ENCODE results near the gene MYCN.
"Not testable (repeated sequence)": the region's sequence is repeated elsewhere in the genome, so short reads cannot be mapped to it uniquely, and the experiment has no call there.

Gene MYCN

DNA sequence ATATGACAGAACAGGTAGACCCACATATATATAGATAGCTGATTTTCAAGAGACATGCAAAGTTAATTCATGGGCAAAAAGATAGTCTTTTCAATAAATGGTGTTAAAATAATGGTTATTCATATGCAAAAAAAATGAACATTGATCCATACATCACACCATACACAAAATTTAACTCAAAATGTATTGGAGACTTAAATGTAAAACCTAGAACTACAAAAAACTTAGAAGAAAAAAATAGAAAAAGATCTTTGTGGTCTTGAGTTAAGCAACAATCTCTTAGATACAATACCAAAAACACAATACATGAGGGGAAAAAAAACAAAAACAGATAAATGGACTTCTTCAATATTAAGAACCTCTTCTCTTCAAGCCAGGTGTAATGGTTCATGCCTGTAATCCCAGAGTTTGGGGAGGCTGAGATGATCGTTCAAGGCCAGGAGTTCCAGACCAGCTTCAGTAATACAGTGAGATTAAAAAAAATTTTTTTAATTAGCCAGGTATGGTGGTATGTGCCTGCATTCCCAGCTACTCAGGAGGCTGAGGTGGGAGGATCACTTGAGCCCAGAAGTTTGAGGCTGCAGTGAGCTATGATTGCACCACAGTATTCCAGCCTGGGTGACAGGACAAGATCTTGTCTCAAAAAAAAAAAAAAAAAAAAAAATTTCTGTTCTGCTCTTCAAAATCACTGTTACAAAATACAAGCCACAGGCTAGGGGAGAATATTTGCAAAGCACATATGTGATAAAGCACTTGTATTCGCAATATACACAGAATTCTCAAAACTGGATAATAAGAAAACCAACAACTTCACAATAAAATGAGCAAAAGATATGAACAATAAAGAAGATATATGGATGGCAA is 32.7 kb upstream of the MYCN start:
- DNase-seq (ENCODE audit: low spot score) = no peak

DNA sequence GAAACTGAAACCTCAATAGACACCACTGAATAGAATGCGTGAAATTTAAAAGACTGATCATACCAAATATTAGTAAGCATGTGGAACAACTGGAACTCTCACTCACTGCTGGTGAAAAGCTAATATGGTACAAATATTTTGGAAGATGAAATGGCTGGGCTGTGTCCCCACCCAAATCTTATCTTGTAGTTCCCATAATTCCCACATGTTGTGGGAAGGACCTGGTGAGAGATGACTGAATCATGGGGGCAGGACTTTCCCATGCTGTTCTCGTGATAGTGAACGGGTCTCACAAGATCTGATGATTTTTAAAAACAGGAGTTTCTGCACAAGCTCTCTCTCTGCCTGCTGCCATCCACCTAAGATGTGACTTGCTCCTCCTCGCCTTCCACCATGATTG is 32.0 kb upstream of the MYCN start:
- DNase-seq (ENCODE audit: low spot score) = no peak

- no peak for DNase-seq (ENCODE audit: low spot score)
These were observed 31.2 kb upstream of the MYCN start for GRCh38 chr2:15909157-15909556.

- no peak for DNase-seq (ENCODE audit: low spot score)
These were observed 30.6 kb upstream of the MYCN start for GRCh38 chr2:15909736-15910135.

GRCh38 chr2:15911270-15911669 is 29.1 kb upstream of the MYCN start:
- DNase-seq (ENCODE audit: low spot score) = not testable (repeated sequence)

- DNase-seq (ENCODE audit: low spot score) = no peak
These were observed 28.7 kb upstream of the MYCN start for GRCh38 chr2:15911686-15912085.

DNA sequence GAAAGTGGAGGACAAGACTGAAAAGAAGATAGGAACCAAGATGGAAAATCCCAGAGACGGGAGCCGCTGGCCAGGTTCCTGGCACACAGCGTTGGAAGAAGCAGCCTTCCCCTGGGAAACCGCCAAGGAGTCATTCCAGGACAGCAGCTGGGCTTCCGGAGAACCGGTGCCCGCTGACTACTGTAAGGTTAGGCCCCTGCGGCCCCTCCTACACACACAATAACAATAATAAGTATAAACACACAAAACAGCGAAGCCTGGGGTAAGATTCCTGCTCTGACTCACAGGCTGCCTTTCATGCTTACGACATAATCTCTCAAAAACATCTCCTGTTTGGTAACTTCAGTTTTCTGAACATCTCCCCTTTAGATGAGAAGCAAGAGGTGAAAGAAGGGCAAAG is 28.1 kb upstream of the MYCN start:
- no peak for DNase-seq (ENCODE audit: low spot score)

DNA sequence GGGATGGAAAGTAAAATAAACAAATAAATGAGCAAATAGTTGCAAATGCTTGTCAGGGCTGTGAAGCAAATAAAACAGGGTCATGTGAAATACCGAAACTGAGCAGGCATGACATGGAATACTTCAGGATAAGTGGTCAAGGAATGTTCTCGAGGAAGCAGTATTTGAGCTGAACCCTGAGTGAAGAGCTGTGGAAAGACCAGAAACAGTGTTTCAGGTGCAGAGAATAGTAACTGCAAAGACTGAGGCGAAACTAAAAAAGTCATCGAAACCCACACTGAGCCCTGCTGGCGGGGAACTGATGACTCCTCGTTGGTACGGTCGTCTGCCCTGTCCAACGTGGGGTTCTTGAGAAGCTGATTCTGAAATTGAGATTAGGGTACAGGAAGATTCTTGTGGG is 27.2 kb upstream of the MYCN start:
- no peak for DNase-seq (ENCODE audit: low spot score)

DNA sequence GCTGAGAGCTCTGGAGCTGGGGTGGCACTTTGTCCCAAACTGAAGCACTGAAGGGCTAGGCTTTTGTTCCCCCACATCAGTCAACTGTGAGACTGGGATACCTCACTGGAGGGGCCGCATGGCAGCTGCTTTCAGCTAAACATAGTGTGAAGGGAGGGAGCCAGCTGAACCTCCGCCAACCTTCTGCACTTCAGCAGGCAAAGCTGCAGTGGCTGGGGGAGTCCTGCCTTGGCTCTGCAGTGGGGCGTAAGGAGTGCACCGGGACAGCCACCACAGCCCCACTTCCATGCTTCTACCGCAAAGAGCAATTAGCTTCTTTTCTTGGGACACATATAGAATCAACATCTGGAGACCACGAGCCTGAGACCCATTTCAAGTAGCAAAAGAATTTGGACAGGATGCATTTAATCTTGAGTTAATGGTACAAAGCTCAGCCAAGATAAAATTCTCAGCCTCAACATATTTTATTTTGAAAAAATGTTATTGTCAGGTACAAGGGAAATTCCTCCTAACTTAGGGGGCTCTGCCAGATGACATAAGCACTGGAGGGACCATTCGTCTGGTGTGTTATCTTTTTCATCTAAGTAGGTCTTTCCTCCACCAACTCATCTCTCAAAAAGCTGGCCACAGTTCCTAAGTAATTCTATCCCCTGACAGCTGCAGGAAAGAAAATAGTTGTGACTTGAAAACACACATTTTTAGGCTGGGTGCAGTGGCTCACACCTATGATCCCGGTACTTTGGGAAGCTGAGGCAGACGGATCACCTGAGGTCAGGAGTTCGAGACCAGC is 25.6 kb upstream of the MYCN start:
- DNase-seq (ENCODE audit: low spot score) = no peak

- DNase-seq (ENCODE audit: low spot score) = not testable (repeated sequence)
These were observed 24.8 kb upstream of the MYCN start for GRCh38 chr2:15915546-15915945.

DNA sequence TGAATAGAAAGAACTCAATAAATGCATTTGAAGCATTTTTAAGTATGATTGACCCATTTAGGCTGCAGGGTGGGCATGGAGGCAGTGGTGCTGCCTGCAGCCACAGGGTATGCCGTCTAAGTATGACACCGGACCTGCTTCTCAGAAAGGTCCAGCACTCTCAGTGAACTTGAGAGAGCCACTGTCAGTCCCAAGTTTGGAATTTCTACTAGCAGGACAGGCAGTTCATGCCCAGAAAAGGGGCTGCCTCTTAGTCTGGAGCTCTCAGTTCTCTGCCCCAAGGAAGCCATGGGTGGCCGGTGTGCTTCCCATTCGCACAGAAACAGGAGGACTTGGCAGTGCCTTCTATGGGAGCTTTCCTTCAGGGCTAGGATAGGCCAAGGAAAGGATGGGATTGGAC is 24.0 kb upstream of the MYCN start:
- DNase-seq (ENCODE audit: low spot score) = no peak

GRCh38 chr2:15918761-15919356 is 21.5 kb upstream of the MYCN start:
- DNase-seq (ENCODE audit: low spot score) = no peak

DNA sequence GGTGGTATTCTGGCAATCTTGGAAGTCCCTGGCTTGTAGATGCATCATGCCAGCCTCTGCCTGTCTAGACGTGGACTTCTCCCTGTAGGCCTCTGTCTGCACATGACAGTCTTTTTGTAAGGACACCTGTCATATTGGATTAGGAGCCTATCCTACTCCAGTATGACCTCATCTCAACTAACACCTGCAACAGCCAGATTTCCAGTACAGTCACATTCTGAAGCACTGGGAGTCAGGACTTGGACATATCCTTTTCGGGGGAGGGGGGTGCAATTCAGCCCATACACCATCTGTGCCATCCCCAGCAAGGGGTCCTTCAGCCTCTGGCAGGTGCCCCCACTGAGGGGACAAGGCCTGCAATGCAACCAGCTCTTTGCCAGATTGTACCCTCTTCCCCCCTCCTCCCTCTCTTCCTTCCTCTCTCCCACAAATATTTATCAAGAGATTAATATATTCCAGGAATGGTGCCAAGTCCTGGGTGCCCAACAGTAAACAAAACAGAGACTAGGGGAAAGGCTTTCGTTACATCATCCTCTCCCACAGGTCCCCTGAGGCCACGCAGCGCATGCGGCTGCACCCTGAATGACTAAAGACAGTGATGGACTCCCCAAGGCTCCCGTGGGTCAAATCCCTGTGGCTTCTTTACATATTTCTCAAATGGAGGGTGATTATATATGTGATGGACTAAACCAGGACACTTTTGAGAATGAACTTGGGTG is 20.5 kb upstream of the MYCN start:
- DNase-seq (ENCODE audit: low spot score) = no peak

DNA sequence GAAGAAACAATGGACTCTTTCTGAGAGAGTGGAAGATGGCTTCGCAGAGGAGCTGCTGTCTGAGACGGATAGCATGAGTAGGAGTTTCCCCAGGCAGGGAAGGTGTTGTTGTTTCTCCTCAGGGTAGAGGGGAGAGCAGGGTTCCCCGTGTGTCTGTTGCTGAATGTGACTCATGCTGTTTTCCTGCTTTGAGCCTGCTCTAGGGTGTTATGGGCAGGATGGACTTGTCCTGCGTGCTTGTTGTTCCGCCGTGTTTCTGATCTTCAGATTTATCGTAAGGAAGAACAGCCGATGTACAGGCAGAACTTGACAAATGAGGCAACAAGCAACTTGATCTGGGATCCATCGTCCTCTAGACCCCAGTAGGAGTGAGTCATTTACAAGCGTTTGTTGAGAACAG is 19.7 kb upstream of the MYCN start:
- no peak for DNase-seq (ENCODE audit: low spot score)

GRCh38 chr2:15923597-15923996 is 16.8 kb upstream of the MYCN start:
- DNase-seq (ENCODE audit: low spot score) = no peak

GRCh38 chr2:15925819-15926218 is 14.5 kb upstream of the MYCN start:
- DNase-seq (ENCODE audit: low spot score) = no peak

GRCh38 chr2:15926252-15926651 is 14.1 kb upstream of the MYCN start:
- no peak for DNase-seq (ENCODE audit: low spot score)

GRCh38 chr2:15927551-15928218 is 12.7 kb upstream of the MYCN start:
- no peak for DNase-seq (ENCODE audit: low spot score)

DNA sequence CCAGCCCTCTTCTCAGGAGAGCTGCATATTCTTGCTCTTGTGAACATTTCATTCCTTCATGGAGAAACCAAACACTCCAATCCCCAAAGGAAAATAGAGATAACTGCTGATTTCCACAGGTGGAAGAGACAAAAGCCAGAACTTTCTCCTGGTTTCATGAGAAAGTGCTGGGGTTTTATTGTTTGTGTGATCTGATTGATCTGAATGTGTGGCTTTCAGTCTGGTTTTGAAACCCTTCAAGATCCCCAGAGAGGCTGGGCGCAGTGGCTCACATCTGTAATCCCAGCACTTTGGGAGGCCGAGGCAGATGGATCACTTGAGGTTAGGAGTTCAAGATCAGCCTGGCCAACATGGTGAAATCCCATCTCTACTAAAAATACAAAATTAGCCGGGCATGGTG is 11.3 kb upstream of the MYCN start:
- not testable (repeated sequence) for DNase-seq (ENCODE audit: low spot score)

GRCh38 chr2:15929861-15930260 is 10.5 kb upstream of the MYCN start:
- no peak for DNase-seq (ENCODE audit: low spot score)

DNA sequence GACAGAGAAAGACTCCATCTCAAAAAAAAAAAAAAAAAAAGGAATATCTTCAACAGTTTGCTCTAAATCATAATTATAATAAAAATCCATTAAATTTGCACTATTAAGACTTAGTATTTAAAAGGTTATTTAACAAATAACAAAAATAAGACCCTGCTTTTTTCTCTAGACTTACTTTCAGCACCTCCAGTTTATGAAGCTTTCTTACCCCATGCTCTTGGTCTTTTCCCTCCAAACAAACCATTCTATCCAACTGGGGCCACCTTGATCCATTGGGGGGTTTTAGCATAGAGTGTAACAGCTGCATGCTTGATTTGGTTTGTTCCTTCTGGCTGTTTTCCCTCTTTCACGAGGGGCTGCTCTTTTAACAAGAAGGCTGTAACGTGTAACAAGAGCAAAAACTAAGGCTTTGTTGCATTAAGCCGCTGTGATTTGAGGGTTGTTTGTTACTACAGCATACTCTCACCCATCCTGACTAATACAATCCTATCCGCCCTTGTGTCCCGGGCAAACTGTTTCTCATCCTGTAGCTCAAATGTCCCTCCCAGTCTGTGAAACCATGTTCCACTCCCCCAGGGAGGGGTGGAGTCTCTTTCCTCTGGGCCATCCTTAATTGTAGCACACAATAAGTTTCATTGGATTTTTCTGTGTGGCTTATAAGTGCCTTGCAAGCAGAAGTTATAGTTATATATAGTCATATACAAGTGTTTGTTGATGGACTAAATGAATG is 9.6 kb upstream of the MYCN start:
- DNase-seq (ENCODE audit: low spot score) = no peak
